IMR-90 (cell line): Measurements from ENCODE around the gene FOXC2. TPM values are rescaled to one million over a fixed set of nuclear protein-coding genes. Genes with fewer than 3 reads are reported as not detected.

Experiments used
- ATAC-seq: fragments of 200-7000 bp; cut with Tn5 transposase; 2 replicates; pipeline ENCODE4 v1.9.1; 2020; ENCODE audit warnings: low read depth, mild to moderate bottlenecking, moderate library complexity
- BruUV-seq: library from RNA; stranded (reverse); fragments of 400-500 nt; replicated peaks from 2 replicates; lab custom pipeline; 2021; lab: Mats Ljungman, UMichigan
- CTCF ChIA-PET: fragments of 300-600 bp; formaldehyde crosslinking; extraction: SDS; loops from one replicate; lab custom pipeline; 2021; ENCODE audit warnings: antibody characterized with exemption; lab: Yijun Ruan, JAX
- POLR2A ChIA-PET: fragments of 300-600 bp; sonication (Branson Sonifier 250); formaldehyde crosslinking; loops from one replicate; lab custom pipeline; 2022; ENCODE audit warnings: antibody characterized with exemption; ENCODE audit not compliant: unreplicated experiment; lab: Charles Lee
- DNase-seq: peaks from one replicate; pipeline ENCODE4 v3.0.0; 2013
- H2AFZ ChIP-seq: replicated peaks from 2 replicates; pipeline ENCODE3; 2013; ENCODE audit warnings: low read length, mild to moderate bottlenecking; ENCODE audit not compliant: poor library complexity
- H2AK5ac ChIP-seq: 2 replicates; pipeline ENCODE4 v1.6.1; 2013; ENCODE audit warnings: low read depth, low read length, inconsistent platforms
- H2AK9ac ChIP-seq: replicated peaks from 2 replicates; pipeline ENCODE3; 2013; ENCODE audit warnings: mild to moderate bottlenecking, low read depth, low read length, moderate library complexity; ENCODE audit not compliant: poor library complexity
- H2BK120ac ChIP-seq: 2 replicates; pipeline ENCODE4 v1.6.1; 2013; ENCODE audit warnings: low read depth, low read length, inconsistent platforms
- H2BK15ac ChIP-seq: 3 replicates; pipeline ENCODE4 v1.6.1; 2013; ENCODE audit warnings: low read depth, low read length, inconsistent platforms
- H2BK20ac ChIP-seq: 2 replicates; pipeline ENCODE4 v1.6.1; 2013; ENCODE audit warnings: low read depth, mild to moderate bottlenecking, inconsistent platforms, low read length, moderate library complexity
- H2BK5ac ChIP-seq: 2 replicates; pipeline ENCODE4 v1.6.1; 2013; ENCODE audit warnings: mild to moderate bottlenecking, low read depth, low read length, inconsistent platforms; ENCODE audit not compliant: poor library complexity, severe bottlenecking
- H3K14ac ChIP-seq: replicated peaks from 2 replicates; pipeline ENCODE4 v1.6.1; 2013; ENCODE audit warnings: low read depth, low read length, inconsistent platforms
- H3K18ac ChIP-seq: 2 replicates; pipeline ENCODE4 v1.6.1; 2013; ENCODE audit warnings: low read depth, low read length, control low read depth
- H3K23ac ChIP-seq: 2 replicates; pipeline ENCODE4 v1.6.1; 2013; ENCODE audit warnings: low read depth, low read length, inconsistent platforms
- H3K27ac ChIP-seq: 2 replicates; pipeline ENCODE4 v1.5.1; 2013; ENCODE audit warnings: mild to moderate bottlenecking, control low read depth, low read length; ENCODE audit not compliant: insufficient read depth
- H3K27me3 ChIP-seq: 2 replicates; pipeline ENCODE4 v1.6.1; 2013; ENCODE audit warnings: low read length; ENCODE audit not compliant: control insufficient read depth, insufficient read depth
- H3K36me3 ChIP-seq: 2 replicates; pipeline ENCODE4 v1.6.1; 2013; ENCODE audit warnings: low read length, mixed read lengths; ENCODE audit not compliant: control insufficient read depth, insufficient read depth
- H3K4ac ChIP-seq: 2 replicates; pipeline ENCODE4 v1.6.1; 2013; ENCODE audit warnings: low read depth, low read length, inconsistent platforms
- H3K4me1 ChIP-seq: 2 replicates; pipeline ENCODE4 v1.6.1; 2013; ENCODE audit warnings: low read length, mixed read lengths; ENCODE audit not compliant: control insufficient read depth, insufficient read depth
- H3K4me2 ChIP-seq: 2 replicates; pipeline ENCODE4 v1.6.1; 2013; ENCODE audit warnings: low read depth, mild to moderate bottlenecking, control low read depth, low read length, moderate library complexity
- H3K4me3 ChIP-seq: 2 replicates; pipeline ENCODE4 v1.5.1; 2013; ENCODE audit warnings: low read depth, mild to moderate bottlenecking, control low read depth, low read length, moderate library complexity; ENCODE audit not compliant: insufficient read depth
- H3K56ac ChIP-seq: 2 replicates; pipeline ENCODE4 v1.6.1; 2013; ENCODE audit warnings: low read length, inconsistent platforms; ENCODE audit not compliant: insufficient read depth; ENCODE audit errors: extremely low read depth
- H3K79me1 ChIP-seq, 2 experiments: 2 replicates each; pipeline ENCODE4 v1.6.1; 2013; ENCODE audit warnings: low read length in 2 of 2, inconsistent platforms in 1 of 2, low read depth in 1 of 2
- H3K9ac ChIP-seq: 2 replicates; pipeline ENCODE4 v1.6.1; 2013; ENCODE audit warnings: low read depth, low read length, control low read depth
- H3K9me1 ChIP-seq: 2 replicates; pipeline ENCODE4 v1.6.1; 2013; ENCODE audit warnings: low read length, inconsistent platforms; ENCODE audit not compliant: insufficient read depth
- H3K9me3 ChIP-seq: 2 replicates; pipeline ENCODE4 v1.6.1; 2013; ENCODE audit warnings: low read length; ENCODE audit not compliant: control insufficient read depth, insufficient read depth
- H4K20me1 ChIP-seq: 2 replicates; pipeline ENCODE4 v1.6.1; 2013; ENCODE audit warnings: low read length, inconsistent platforms; ENCODE audit not compliant: insufficient read depth
- H4K5ac ChIP-seq: 2 replicates; pipeline ENCODE4 v1.6.1; 2013; ENCODE audit warnings: mild to moderate bottlenecking, low read depth, low read length, control low read depth
- H4K8ac ChIP-seq, 2 experiments: 2 replicates each; pipeline ENCODE4 v1.6.1; 2013; ENCODE audit warnings: low read depth in 2 of 2, low read length in 2 of 2, control low read depth in 1 of 2, inconsistent platforms in 1 of 2
- H4K91ac ChIP-seq: 2 replicates; pipeline ENCODE4 v1.6.1; 2013; ENCODE audit warnings: low read depth, low read length, inconsistent platforms; ENCODE audit not compliant: insufficient read depth
- CEBPB ChIP-seq: IDR thresholded peaks from 2 replicates; pipeline ENCODE4 v1.6.1; 2012; ENCODE audit warnings: low read depth, low read length, improper control_type of control experiment
- CHD1 ChIP-seq: IDR thresholded peaks from 2 replicates; pipeline ENCODE4 v1.6.1; 2012; ENCODE audit warnings: low read depth, low read length, improper control_type of control experiment
- CTCF ChIP-seq: conservative IDR thresholded peaks from 2 replicates; pipeline ENCODE4 v1.5.1; 2012; ENCODE audit warnings: mild to moderate bottlenecking, low read depth, low read length, improper control_type of control experiment
- MAFK ChIP-seq: IDR thresholded peaks from 2 replicates; pipeline ENCODE4 v1.6.1; 2012; ENCODE audit warnings: low read depth, low read length, improper control_type of control experiment
- RAD21 ChIP-seq: IDR thresholded peaks from 2 replicates; pipeline ENCODE4 v1.6.1; 2012; ENCODE audit warnings: low read length, improper control_type of control experiment
- SMC3 ChIP-seq: fragments of 150-350 bp; IDR thresholded peaks from 2 replicates; pipeline ENCODE4 v1.6.1; 2016; ENCODE audit warnings: low read depth, mild to moderate bottlenecking, antibody characterized with exemption, low read length, moderate library complexity
- WGBS, 2 experiments: methylation state at CpG; one replicate each; pipeline versions ENCODE4 v1.1.5 to v1.1.7; 2013; ENCODE audit warnings: missing lambda C conversion rate in 2 of 2; ENCODE audit not compliant: insufficient read length in 1 of 2; ENCODE audit errors: extremely low coverage in 2 of 2; 5-methylcytosine and 5-hydroxymethylcytosine counted together
- dilution Hi-C: fragments of 300-500 bp; cut with HindIII; formaldehyde crosslinking; loops from one replicate; pipeline ENCODE4 v1.14.3; 2018; ENCODE audit warnings: low sequenced_read_pairs; ENCODE audit not compliant: unreplicated experiment
- in situ Hi-C: fragments of 300-500 bp; cut with MboI; formaldehyde crosslinking; loops from 3 replicates; pipeline ENCODE4 v1.14.3; 2019; ENCODE audit warnings: low sequenced_read_pairs, inconsistent platforms, mixed read lengths
- intact Hi-C: fragments of 100-400 bp; cut with micrococcal nuclease; formaldehyde crosslinking; loops from 2 replicates; pipeline ENCODE4 v1.10.0; 2022
- polyA plus RNA-seq, 3 experiments: library from polyadenylated mRNA; depleted of rRNA; stranded (reverse); fragments of >200 nt; gene quantifications; 2 replicates each; pipeline ENCODE4 v1.2.3, GENCODE V29; 2012; ENCODE audit warnings: low replicate concordance in 1 of 3
- total RNA-seq: library from RNA; depleted of rRNA; stranded (reverse); fragments of >200 nt; gene quantifications from 2 replicates; pipeline ENCODE4 v1.2.3, GENCODE V29; 2012
- TF ChIP-seq, protein P1 (sequence below): fragments of 150-350 bp; IDR thresholded peaks from 2 replicates; pipeline ENCODE4 v1.6.1; 2017; ENCODE audit warnings: mild to moderate bottlenecking, antibody characterized with exemption, low read length, low read depth
- TF ChIP-seq, protein P2 (sequence below): fragments of 150-350 bp; IDR thresholded peaks from 2 replicates; pipeline ENCODE4 v1.6.1; 2016; ENCODE audit warnings: low read depth, mild to moderate bottlenecking, low read length, moderate library complexity, borderline replicate concordance

FOXC2 gene
- total and polyA plus RNA-seq, 2 of the 4 experiments (the other 2 are of a cell fraction), result 0.90 to 6.4 TPM

- TF ChIP-seq RAD21 (no peak; the same call in 1 of the 2 replicates), SMC3 (no peak), MAFK (peak; percentile 55; the same call in 1 of the 2 replicates)
These were observed 10.8 kb downstream of the FOXC2 start (continued) for GRCh38 chr16:86577314-86577971.

DNA sequence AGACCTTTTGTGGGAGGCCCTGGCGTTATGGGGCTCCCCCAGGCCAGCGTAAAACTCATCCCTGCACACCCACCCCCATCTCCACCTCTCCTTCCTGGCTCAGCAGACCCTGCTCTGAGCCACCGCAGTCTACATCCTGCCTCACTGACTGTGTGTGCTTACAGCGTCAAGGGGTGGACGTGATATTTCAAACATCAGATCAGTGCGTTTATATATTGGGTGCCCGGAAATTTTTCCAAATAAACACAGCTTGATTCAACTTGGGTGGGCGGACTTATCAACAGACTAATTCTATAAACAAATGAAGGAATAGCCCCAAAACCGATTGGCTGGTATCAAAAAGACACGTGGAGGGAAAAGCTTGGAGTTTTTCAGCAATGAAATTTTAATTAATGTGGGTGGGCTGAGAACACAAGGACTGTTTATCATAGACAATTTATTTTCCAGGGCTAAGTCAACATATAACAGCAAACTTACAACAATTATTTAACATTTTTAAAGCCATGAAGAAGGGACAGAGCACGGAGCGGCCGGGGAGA is 11.5 kb downstream of the FOXC2 start, which contains the start of gene FOXL1:
Gene FOXL1, plus strand, starts transcription at position 489 of the 539 bp plus-strand sequence. CDS start 175 bp downstream, outside the sequence.
- Histone ChIP-seq H3K4me3 (peak within 1 kb of the TSS; percentile 71), H3K4me2 (peak within 1 kb of the TSS; percentile 94), H3K4me1 (peaks cover 13% of the 10 kb centered on the region), H2BK15ac (peak within 1 kb of the TSS; percentile 80; the same call in 1 of the 3 replicates), H3K14ac (peak within 1 kb of the TSS; percentile 98), H2BK20ac (peak within 1 kb of the TSS; percentile 81), H3K79me1 (peaks cover 11 to 32% of the 10 kb centered on the region in 2 experiments), H3K18ac (peak within 1 kb of the TSS; percentile 91), H3K27me3 (no peaks in the 10 kb centered on the region), H3K9me3 (no peaks in the 10 kb centered on the region), H3K9ac (peak within 1 kb of the TSS; percentile 95), H2BK5ac (peak within 1 kb of the TSS; percentile 100), H4K20me1 (0 out of 2 replicates have a peak, but pooled peaks cover 4% of the 10 kb centered on the region), H3K36me3 (no peaks in the 10 kb centered on the region; the same call in 1 of the 2 replicates), H3K9me1 (peaks cover 11% of the 10 kb centered on the region), H3K23ac (peak within 1 kb of the TSS; percentile 88), H2BK120ac (peak within 1 kb of the TSS; percentile 97), H4K8ac (peak within 1 kb of the TSS; percentile 91 to 94), H2AK9ac (peak within 1 kb of the TSS; percentile 97), H3K56ac (peak within 1 kb of the TSS; percentile 87), H4K5ac (peak within 1 kb of the TSS; percentile 83), H4K91ac (peak within 1 kb of the TSS; percentile 97), H3K4ac (peak within 1 kb of the TSS; percentile 98), H3K27ac (peak within 1 kb of the TSS; percentile 99), H2AFZ (peak within 1 kb of the TSS; percentile 19), H2AK5ac (peak within 1 kb of the TSS; percentile 98)
- dilution Hi-C loops (no loop called here), intact Hi-C loops (loop anchor here (2.0 to 5.0 kb wide), 3 partner anchors 33 to 254 kb away; no protein-coding TSS in a partner anchor), in situ Hi-C loops (loop anchor here (5.0 kb wide), 1 partner anchor 89 kb away; no protein-coding TSS in a partner anchor)
- ChIA-PET POLR2A (interaction anchor here (0.6 to 1.4 kb wide), 5 partner anchors 8 to 488 kb away, joined by 3 to 7 read pairs (median 3); no protein-coding TSS in a partner anchor), CTCF (interaction anchor here (0.6 to 1.4 kb wide), 2 partner anchors 160 to 484 kb away, joined by 3 to 5 read pairs; no protein-coding TSS in a partner anchor)
- BruUV-seq, result no TSS peak
- DNase-seq (peak; percentile 99), ATAC-seq (peak; percentile 40)
- WGBS, 2 experiments, result no CpG with 5 or more reads among the region's 13 CpGs
- no peak for TF ChIP-seq CHD1
- peak; percentile 21; the same call in 1 of the 2 replicates for TF ChIP-seq MAFK
- TF ChIP-seq CEBPB, result 0 out of 2 replicates have a peak, but pooled peaks have one; percentile 7
- TF ChIP-seq, protein P1, sequence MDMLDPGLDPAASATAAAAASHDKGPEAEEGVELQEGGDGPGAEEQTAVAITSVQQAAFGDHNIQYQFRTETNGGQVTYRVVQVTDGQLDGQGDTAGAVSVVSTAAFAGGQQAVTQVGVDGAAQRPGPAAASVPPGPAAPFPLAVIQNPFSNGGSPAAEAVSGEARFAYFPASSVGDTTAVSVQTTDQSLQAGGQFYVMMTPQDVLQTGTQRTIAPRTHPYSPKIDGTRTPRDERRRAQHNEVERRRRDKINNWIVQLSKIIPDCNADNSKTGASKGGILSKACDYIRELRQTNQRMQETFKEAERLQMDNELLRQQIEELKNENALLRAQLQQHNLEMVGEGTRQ, result peak; percentile 83
- TF ChIP-seq RAD21, result 0 out of 2 replicates have a peak, but pooled peaks have one; percentile 29
- TF ChIP-seq, protein P2, sequence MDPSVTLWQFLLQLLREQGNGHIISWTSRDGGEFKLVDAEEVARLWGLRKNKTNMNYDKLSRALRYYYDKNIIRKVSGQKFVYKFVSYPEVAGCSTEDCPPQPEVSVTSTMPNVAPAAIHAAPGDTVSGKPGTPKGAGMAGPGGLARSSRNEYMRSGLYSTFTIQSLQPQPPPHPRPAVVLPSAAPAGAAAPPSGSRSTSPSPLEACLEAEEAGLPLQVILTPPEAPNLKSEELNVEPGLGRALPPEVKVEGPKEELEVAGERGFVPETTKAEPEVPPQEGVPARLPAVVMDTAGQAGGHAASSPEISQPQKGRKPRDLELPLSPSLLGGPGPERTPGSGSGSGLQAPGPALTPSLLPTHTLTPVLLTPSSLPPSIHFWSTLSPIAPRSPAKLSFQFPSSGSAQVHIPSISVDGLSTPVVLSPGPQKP, result no peak
- peak; percentile 16; the same call in 1 of the 2 replicates for TF ChIP-seq SMC3
- TF ChIP-seq CTCF, result no peak
